Natural killer cell (primary cell): Measurements from ENCODE around the gene STAT6. TPM values are rescaled to one million over a fixed set of nuclear protein-coding genes. Genes with fewer than 3 reads are reported as not detected.

ENCODE experiments used
- ATAC-seq, 3 donors: fragments of 150-1000 bp in 2 of 3; fragments of 200-7000 bp in 1 of 3; cut with Tn5 transposase; 1 replicate in 1 of 3; 2 replicates in 2 of 3; pipeline ENCODE4 v1.10.0; 2021; ENCODE audit warnings: mild to moderate bottlenecking in 2 of 3, moderate library complexity in 2 of 3
- DNase-seq, 2 donors: peaks; one replicate each; pipeline versions ENCODE4 v3.0.0 to v3.0.0-alpha.2; 2013 to 2021; ENCODE audit warnings: mixed read lengths in 1 of 2
- H3K27ac ChIP-seq: one replicate; pipeline ENCODE4 v1.5.1; 2013; ENCODE audit warnings: mild to moderate bottlenecking, low read length
- H3K27me3 ChIP-seq: one replicate; pipeline ENCODE4 v1.6.1; 2013; ENCODE audit warnings: low read length; ENCODE audit not compliant: control insufficient read depth, insufficient read depth
- H3K36me3 ChIP-seq: one replicate; pipeline ENCODE4 v1.6.1; 2013; ENCODE audit warnings: low read length; ENCODE audit not compliant: control insufficient read depth, insufficient read depth
- H3K4me1 ChIP-seq: one replicate; pipeline ENCODE4 v1.6.1; 2013; ENCODE audit warnings: low read length; ENCODE audit not compliant: control insufficient read depth, insufficient read depth
- H3K4me3 ChIP-seq: one replicate; pipeline ENCODE4 v1.5.1; 2013; ENCODE audit warnings: low read length
- H3K9me3 ChIP-seq: one replicate; pipeline ENCODE4 v1.6.1; 2013; ENCODE audit warnings: low read length; ENCODE audit not compliant: control insufficient read depth, insufficient read depth
- H3K27ac Mint-ChIP-seq, 2 donors: one replicate each; pipeline ENCODE4 v1.8.0; 2022; ENCODE audit warnings: mild to moderate bottlenecking in 2 of 2, mixed read lengths in 2 of 2, moderate library complexity in 1 of 2
- H3K27me3 Mint-ChIP-seq, 2 donors: one replicate each; pipeline ENCODE4 v1.8.0; 2022; ENCODE audit warnings: low read depth in 2 of 2, mixed read lengths in 2 of 2
- H3K36me3 Mint-ChIP-seq: one replicate; pipeline ENCODE4 v1.8.0; 2022; ENCODE audit warnings: mixed read lengths
- H3K4me1 Mint-ChIP-seq, 2 donors: one replicate each; pipeline ENCODE4 v1.8.0; 2022; ENCODE audit warnings: mixed read lengths in 2 of 2
- H3K4me3 Mint-ChIP-seq: one replicate; pipeline ENCODE4 v1.8.0; 2022; ENCODE audit warnings: mild to moderate bottlenecking, moderate library complexity, mixed read lengths
- H3K9me3 Mint-ChIP-seq, 2 donors: one replicate each; pipeline ENCODE4 v1.8.0; 2022; ENCODE audit warnings: mixed read lengths in 2 of 2
- CTCF ChIP-seq: fragments of 200-600 bp; IDR thresholded peaks from one replicate; pipeline ENCODE4 v1.8.0; 2022; ENCODE audit warnings: antibody characterized with exemption
- WGBS: methylation state at CpG from one replicate; pipeline ENCODE4 v1.1.7; 2013; ENCODE audit warnings: missing lambda C conversion rate; ENCODE audit not compliant: insufficient coverage; 5-methylcytosine and 5-hydroxymethylcytosine counted together
- intact Hi-C: fragments of 100-400 bp; cut with micrococcal nuclease; formaldehyde crosslinking; loops from one replicate; pipeline ENCODE4 v1.14.2; 2022
- total RNA-seq, 4 donors: library from RNA; stranded (reverse); fragments of 120-200 nt in 1 of 4; gene quantifications; one replicate each; pipeline versions ENCODE4 v1.2.3 to v1.2.4, GENCODE V29; 2013 to 2022

Gene STAT6
- total RNA-seq, 3 donors from 2014 or later (not counting 1 experiment from before 2014, with no cell fraction given): 277 to 340 (median 319) TPM

- Histone ChIP-seq H3K4me1 (peaks cover 31% of the 10 kb centered on the region), H3K36me3 (no peaks in the 10 kb centered on the region), H3K27me3 (peaks cover 2% of the 10 kb centered on the region), H3K9me3 (no peaks in the 10 kb centered on the region), H3K4me3 (no peak overlapping the region), H3K27ac (no peak overlapping the region)
- no peak for TF ChIP-seq CTCF
- Mint-ChIP-seq H3K4me1 (peaks cover 33 to 36% of the 10 kb centered on the region in 2 donors), H3K27me3 (peaks cover 43 to 70% of the 10 kb centered on the region in 2 donors), H3K27ac (peak overlapping the region in 1 of 2 donors; percentile 78), H3K4me3 (peak overlapping the region; percentile 37), H3K9me3 (no peaks in the 10 kb centered on the region), H3K36me3 (no peaks in the 10 kb centered on the region)
- intact Hi-C loops: no loop called here
- DNase-seq (no peak), ATAC-seq (no peak)
- 100% methylated on average over 1 of the region's 1 CpG for WGBS
These were observed 63.2 kb downstream of the STAT6 start for GRCh38 chr12:57047981-57048380.

DNA sequence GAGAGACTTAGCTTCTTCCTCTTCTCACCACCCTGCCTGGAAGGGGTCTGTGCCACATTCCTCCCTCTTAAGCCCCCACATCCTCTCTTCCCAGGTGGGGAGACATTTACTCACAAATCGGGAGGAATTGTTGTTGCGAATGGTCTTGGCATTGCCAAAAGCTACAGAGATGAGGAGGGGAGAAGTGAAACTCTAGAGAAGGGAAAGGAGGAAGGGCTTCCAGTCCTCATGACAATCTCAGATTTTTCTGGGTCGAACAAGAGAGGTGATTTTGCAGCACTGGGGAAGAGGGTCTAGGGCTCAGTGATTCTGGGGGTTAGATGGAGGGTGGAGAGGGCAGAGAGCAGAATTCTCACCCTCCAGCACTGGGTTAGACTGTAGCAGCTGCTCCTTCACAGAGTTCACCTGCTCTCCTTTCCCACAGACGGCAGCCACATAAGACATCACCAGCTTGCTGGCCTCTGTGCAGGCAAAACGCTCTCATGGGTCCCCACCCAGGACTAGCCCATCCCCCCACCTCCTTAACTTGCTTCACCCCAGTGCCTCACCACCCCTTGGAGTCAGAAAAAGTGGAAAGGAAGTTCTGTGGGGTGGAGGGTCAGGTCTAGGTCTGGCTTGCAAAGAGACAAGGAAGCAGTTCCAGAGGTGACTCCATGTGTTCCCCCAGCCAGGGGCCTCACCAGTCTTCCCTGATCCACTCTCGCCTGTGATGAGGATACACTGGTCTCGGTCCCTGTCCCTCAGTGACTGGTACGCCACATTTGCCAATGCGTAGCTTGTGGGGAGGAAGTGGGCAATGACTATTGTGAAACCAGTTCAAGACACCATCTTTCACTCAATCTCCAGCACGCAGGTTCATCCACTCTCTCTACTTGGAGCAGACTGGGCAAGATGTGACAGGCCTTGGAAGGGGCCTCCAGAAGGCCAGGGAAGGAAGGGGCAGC lies 63.9 kb downstream of the STAT6 start:
- H3K9me3 Mint-ChIP-seq: no peaks in the 10 kb centered on the region
- peak; percentile 38 to 58 for DNase-seq
- 36% methylated on average over 7 of the region's 10 CpGs for WGBS
- H3K4me1 ChIP-seq: peaks cover 31% of the 10 kb centered on the region
- no peaks in the 10 kb centered on the region for H3K36me3 ChIP-seq
- peaks cover 2% of the 10 kb centered on the region for H3K27me3 ChIP-seq
- H3K4me3 Mint-ChIP-seq: peak overlapping the region; percentile 49
- H3K9me3 ChIP-seq: no peaks in the 10 kb centered on the region
- peak; percentile 77 to 89 (median 78) for ATAC-seq
- H3K4me3 ChIP-seq: no peak overlapping the region
- H3K27me3 Mint-ChIP-seq: peaks cover 43 to 72% of the 10 kb centered on the region in 2 donors
- TF ChIP-seq CTCF: no peak
- intact Hi-C loops: no loop called here
- H3K36me3 Mint-ChIP-seq: no peaks in the 10 kb centered on the region
- no peak overlapping the region for H3K27ac ChIP-seq
- H3K4me1 Mint-ChIP-seq: peaks cover 33 to 36% of the 10 kb centered on the region in 2 donors
- peak overlapping the region in 1 of 2 donors; percentile 78 for H3K27ac Mint-ChIP-seq

DNA sequence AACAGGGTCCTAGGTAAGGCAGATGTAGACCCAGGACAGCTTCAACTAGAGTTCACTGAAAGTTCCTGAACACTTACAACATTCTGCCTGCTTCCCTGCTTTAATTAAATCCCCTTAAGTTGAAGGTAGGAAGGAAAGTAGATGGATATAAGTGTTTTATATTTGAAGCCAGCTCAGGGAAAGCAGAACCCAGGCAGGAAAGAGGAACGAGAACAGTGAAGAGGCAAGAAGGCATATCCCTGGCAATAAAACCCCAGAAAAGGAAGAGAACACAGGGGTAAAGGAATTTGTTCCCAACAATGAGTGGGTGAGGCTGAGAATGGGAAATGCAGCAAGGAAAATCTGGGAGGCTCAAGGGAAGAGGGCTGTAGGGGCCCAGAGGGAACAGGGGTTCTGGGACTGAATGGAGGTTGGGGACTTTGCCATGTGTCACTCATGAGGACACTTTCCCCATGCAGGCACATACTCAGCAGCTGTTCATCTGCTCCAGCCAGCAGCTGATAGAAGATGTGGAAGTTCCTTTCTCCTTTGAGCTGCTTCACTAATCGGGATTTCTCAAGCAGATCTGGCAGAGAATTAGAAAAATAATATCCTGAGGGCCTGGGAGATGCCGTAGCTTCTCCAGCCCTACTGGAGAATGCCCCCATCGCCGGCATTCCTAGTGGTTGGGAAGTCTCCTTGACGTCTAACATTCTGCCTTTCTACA lies 64.9 kb downstream of the STAT6 start:
- Mint-ChIP-seq H3K4me3 (peak overlapping the region; percentile 18), H3K27me3 (peaks cover 43 to 70% of the 10 kb centered on the region in 2 donors), H3K36me3 (no peaks in the 10 kb centered on the region), H3K4me1 (peaks cover 31 to 34% of the 10 kb centered on the region in 2 donors), H3K27ac (no peak overlapping the region), H3K9me3 (no peaks in the 10 kb centered on the region)
- Histone ChIP-seq H3K4me1 (peaks cover 29% of the 10 kb centered on the region), H3K4me3 (no peak overlapping the region), H3K36me3 (no peaks in the 10 kb centered on the region), H3K27me3 (peaks cover 2% of the 10 kb centered on the region), H3K9me3 (no peaks in the 10 kb centered on the region), H3K27ac (no peak overlapping the region)
- intact Hi-C loops: no loop called here
- ATAC-seq: no peak
- 88% methylated on average over 5 of the region's 6 CpGs for WGBS
- no peak for TF ChIP-seq CTCF
- DNase-seq: no peak

Other genes starting within 250 kb of the STAT6 start
- under 1 TPM in 1 of 3 donors, not detected in 2; 0.20 TPM for gene SDR9C7, start 177.0 kb downstream of the STAT6 start, total RNA-seq
- 1 to 10 TPM; 1.3 to 2.3 (median 1.6) TPM for gene RDH16, start 153.8 kb downstream of the STAT6 start, total RNA-seq
- 10 to 100 TPM in 2 of 3 donors, 1 to 10 TPM in 1; 9.5 to 17.6 (median 12.5) TPM for gene ZBTB39, start 104.8 kb downstream of the STAT6 start, total RNA-seq
- gene TAC3, start 94.8 kb downstream of the STAT6 start, total RNA-seq: not detected
- gene MYO1A, start 61.2 kb downstream of the STAT6 start, total RNA-seq: 1 to 10 TPM in 1 of 3 donors, not detected in 2; 1.1 TPM
- 10 to 100 TPM; 11.1 to 16.7 (median 12.1) TPM for gene NEMP1, start 32.6 kb downstream of the STAT6 start, total RNA-seq
- gene NAB2, start 22.2 kb downstream of the STAT6 start, total RNA-seq: 1 to 10 TPM; 4.2 to 7.0 (median 5.4) TPM
- gene LRP1, start 17.1 kb upstream of the STAT6 start, total RNA-seq: 10 to 100 TPM in 1 of 3 donors, 1 to 10 TPM in 2; 6.7 to 13.1 (median 9.5) TPM
- gene LRP1-AS, start 36.3 kb upstream of the STAT6 start, total RNA-seq: not detected
- under 1 TPM in 1 of 3 donors, not detected in 2; 0.82 TPM for gene NXPH4, start 105.4 kb upstream of the STAT6 start, total RNA-seq
- gene SHMT2, start 118.3 kb upstream of the STAT6 start, total RNA-seq: 10 to 100 TPM; 28.6 to 39.3 (median 34.9) TPM
- gene STAC3, start 139.8 kb upstream of the STAT6 start, total RNA-seq: 1 to 10 TPM; 2.4 to 4.1 (median 3.8) TPM